GM03348 (cell line): ENCODE measurements around the gene PACSIN2.
A peak's percentile ranks its signal among the peaks of the same experiment; 100 is the strongest.
"Not testable (repeated sequence)": the region's sequence is repeated elsewhere in the genome, so short reads cannot be mapped to it uniquely, and the experiment has no call there.

Source experiments
- DNase-seq: peaks from one replicate; pipeline ENCODE4 v3.0.0; 2012; ENCODE audit warnings: low spot score

The PACSIN2 gene

DNA sequence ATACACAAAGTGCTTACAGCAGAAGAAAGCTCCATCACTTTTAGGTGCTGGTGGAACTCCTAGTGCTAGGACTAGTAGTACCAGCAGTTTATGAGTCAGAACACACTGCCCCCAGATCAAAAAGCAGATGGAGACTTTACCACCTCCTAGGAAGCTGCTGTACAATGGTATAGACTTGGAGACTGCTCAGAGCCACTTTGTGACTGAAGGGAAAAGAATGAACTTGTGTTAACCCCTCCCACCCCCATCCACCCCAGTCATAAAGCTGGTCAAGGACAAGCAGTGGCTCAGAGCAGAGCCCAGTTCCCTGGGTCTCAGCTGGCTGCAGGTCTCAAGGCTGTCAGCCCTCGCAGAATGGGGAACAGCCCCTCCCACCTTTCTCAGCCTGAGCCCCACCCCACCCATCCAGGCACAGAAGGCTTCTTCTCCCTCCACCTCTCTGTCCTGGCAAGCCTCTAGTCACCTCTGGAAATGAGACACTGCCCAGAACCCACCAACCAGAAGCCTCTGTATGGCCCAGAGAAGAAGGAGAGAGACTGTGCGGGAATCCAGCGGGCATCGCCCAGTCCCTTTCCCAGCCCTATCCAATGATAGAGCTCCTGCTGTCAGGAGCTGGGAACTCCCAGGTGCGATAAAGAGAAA lies 23.8 kb downstream of the PACSIN2 start:
- DNase-seq: peak; percentile 59

DNA sequence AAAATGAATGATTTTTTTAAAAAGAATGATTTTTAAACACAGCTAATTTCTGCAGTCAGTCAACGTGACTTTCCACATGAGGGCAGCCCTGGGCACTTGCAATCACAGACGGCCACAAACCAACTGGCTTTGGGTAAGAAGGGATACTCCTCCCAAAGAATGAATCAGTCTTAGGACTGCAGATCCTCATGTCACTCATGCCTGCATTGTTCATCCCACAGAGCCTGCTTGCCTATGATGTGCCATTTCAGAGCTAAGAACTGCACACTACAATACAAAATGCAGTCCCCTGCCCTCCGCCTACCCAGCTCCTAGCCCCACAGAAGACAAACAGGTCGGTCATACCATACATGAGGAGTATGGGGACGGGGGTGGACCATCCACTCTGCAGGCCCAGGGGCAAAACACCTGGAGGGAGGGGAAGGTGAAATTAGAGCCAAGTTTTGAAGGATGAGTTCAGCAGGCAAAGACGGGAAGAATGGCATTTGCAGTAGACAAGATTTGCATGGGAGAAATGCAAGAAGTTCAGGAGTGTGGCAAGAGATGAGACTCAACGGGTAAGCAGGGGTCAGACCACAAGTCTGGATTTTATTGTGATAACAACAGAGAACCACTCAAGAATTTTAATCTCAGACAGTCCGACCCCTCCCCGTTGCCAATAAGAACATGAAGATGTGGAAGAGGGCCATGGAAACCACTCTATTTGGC lies 24.7 kb downstream of the PACSIN2 start:
- DNase-seq: peak; percentile 87

DNA sequence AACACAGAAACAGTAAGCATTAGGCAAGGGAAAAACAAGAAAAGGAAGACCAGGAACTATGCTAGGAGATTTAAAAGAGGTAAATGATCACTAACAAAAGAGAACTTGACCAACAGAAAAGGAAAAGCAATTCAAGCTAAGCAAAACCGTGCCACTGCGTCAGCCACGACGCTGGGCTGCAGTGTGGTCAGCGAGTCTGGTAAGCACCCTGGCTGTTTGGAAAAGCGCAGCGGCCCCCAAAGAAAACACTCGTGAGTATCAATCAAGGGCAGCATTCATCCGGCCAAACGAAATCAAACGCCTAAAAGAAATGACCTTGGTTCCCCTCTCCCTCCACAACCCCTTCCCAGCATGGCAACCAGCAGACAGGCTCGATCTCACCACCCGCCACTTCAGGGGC lies 28.8 kb downstream of the PACSIN2 start:
- DNase-seq: no peak

DNA sequence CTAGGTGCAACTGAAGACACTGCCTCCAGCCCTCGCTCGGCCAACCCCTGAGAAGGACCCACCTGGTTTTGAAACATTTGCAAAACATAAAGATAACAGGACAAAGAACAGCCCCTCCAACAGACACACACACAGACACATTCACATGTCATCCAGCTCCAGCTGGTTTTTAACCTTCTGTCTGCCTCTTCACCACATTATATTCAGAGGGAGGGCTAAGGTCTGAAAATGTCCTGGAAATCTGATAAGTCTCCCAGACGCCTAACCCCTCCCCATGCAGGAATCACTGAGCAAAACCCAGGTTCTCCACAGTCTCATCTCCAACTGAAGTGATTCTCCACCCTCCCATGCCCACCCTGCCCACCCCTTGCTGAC lies 29.4 kb downstream of the PACSIN2 start:
- no peak for DNase-seq

DNA sequence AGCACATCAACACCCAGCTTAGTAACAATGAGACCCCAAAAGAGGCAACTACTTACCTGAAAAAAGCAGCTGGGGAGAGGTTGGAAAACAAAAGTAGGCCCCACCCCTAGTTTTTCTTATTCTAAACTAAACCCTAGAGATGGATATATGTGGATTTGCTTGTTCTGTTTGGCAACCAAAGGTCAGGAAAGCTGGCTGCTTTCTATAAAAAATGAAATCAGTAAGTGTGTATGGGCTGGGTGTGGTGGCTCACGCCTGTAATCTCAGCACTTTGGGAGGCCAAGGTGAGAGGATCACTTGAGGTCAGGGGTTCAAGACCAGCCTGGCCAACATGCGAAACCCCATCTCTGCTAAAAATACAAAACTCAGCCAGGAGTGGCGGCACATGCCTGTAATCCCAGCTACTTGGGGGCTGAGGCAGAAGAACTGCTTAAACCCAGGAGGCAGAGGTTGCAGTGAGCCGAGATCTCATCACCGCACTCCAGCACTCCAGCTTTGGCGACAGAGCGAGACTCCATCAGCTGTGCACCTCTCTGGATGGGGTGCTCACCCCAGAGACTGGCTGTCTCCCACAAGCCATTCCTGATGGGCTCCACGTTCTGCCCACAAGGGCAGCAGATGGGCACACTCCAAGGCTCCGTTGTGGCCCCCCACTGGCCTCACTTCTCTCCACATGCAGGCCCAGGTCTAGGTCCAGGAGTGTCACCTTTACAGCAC lies 30.0 kb downstream of the PACSIN2 start:
- DNase-seq: no peak

DNA sequence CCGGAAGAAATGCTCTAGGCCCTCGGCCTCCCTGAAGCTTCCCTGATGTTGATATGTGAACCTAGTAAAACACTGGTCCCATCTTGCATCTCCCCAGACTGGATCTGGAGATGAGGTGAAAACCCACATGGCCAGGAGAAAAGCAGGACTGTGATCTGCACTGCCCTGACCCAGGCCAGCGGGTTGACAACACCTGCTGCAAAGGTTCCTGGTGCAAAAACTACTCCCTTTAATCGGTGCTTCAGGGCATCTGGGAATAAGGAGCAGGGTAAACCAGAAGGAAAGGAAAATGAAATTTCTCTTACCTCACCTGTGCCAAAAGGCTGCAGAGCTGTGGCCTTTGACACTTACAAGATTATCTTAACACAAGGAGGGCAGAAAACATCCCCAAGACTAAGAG lies 30.6 kb downstream of the PACSIN2 start:
- no peak for DNase-seq

DNA sequence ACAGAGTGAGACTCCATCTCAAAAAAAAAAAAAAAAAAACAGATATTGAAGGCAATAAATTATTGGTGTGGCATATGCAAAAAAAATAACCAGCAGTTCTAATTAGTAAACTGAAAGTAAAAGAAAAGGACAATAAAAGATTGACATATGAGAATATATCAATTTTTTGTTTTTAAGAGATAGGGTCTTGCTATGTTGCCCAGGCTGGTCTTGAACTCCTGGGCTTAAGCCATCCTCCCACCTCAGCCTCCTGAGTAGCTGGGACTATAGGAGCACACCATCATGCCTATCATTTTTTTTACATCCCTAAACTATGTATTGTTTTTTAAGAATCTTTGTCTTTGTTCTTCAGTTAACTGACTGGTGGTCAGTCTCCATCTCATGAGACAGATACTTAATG lies 31.5 kb downstream of the PACSIN2 start:
- DNase-seq: no peak

DNA sequence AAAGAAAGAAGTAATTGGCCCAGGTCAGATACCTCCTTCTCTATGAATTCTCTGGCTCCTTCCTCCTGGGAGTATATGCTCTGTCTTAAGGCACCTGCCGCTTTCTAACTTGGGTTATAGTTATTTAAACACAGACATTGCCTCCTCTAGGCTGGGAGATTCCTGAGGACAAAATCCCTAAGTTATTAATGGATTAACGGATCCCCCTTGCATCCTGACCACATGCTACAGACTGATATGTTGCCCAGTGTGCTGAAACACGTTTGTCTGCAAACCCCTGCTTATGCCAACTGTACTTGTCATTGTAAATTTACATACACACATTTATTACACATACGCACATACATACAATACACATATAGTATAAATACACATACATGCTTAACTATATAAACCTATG lies 35.3 kb downstream of the PACSIN2 start:
- no peak for DNase-seq

DNA sequence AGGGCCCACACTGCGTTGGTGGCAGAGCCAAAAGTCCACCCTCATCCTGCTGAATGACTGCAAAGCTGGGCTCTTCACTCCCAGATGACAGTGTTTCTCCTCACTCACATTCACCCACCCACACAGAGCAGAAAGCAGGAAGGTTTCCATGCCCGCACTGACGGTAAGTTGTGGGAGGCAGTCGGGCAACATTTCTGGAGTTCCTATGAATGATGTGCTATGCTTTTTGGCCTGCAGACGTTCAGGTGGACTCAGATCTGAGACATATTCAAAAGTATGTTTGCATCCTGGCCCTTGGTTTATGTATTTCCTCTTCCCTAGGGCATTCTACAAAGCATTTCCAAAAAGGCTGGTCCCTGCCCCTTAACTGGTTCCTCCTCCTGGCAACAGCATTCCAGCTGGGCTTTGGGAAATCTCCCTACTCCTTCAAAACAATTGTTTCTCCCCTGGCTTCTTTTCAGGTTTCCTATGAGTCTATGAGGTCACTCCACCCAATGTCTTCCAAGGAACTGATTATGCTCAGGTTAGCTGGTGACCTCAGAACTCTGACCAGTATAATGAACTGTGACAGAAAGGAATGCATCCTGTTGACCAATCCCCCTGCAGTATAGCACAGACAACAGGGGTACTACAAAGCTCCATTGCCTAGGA lies 36.4 kb downstream of the PACSIN2 start:
- peak; percentile 56 for DNase-seq

DNA sequence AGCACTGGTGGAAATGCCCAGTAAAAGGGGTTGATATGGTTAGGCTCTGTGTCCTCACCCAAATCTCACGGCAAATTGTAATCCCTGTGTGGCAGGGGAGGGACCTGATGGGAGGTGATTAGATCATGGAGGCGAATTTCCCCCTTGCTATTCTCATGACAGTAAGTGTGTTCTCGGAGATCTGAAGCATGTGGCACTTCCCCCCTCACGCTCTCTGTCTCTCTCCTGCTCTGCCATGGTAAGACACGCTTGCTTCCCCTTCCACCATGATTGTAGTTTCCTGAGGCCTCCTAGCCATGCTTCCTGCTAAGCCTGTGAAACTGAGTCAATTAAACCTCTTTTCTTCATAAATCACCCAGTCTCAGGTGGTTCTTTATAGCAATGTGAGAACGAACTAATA lies 37.4 kb downstream of the PACSIN2 start:
- no peak for DNase-seq

DNA sequence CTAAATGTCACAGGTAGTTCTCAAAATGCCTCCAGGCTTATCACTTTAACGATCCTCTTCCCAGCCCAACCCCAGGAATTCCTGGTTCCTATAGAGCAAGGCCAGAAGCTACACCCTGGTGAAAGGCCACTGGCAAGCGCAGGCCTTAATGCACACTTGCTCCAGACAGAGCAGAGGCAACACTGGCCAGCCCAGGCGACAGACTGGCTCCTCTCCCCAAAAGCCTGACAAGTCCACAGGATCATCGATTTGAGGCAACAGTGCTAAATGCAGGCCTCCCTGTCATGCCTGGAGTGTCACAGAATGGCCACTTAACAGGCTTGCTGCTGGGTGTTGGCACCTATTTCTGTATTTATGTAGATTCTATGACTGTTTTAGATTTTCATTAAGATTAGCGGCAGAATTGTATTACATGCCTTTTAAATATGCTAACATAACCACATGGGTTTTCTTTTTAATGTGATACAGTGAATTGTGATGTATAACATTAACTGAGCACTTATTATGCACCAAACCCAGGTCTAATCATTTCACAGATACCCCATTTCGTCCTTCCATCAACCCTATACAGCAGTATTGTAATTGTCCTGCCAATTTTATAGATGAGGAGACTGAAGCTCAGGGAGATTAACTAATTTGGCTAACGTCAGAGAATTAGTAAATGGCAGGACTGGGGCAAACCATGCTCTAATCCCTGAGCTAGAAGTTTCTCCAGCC lies 38.6 kb downstream of the PACSIN2 start:
- DNase-seq: no peak

DNA sequence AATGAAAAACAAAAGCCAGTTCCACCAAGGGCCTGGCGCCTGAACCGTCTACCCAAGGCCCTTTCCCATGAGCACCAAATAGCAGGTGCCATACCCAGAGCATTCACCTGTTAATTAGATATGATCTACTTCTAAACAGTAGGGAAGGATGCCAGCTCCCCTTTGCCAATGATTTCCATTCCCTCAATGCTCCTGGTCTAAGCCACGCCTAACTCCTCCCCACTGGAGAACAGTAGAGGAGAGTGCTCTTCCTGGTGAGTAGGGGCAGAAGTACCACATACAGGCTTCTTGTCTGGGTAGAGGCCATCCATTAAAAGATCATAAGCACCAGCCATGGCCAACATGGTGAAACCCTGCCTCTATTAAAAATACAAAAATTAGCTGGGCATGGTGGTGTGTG lies 40.7 kb downstream of the PACSIN2 start:
- no peak for DNase-seq

DNA sequence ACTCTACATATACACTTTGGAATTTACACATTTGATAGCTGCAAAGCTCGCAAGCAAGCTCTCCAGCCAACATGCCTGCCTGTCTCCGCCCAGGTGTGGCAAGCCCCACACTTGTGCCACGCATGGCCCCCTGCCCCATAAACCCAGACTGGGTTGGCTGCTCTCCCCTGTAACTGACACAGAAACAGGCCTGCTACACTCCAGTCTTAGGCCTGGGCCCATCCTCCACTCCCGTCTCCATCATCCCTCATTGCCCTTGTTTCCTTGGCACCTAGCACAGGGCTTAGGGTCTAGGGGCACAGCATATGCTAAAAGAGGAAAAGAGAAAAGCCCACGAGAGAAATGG lies 41.4 kb downstream of the PACSIN2 start:
- DNase-seq: no peak

DNA sequence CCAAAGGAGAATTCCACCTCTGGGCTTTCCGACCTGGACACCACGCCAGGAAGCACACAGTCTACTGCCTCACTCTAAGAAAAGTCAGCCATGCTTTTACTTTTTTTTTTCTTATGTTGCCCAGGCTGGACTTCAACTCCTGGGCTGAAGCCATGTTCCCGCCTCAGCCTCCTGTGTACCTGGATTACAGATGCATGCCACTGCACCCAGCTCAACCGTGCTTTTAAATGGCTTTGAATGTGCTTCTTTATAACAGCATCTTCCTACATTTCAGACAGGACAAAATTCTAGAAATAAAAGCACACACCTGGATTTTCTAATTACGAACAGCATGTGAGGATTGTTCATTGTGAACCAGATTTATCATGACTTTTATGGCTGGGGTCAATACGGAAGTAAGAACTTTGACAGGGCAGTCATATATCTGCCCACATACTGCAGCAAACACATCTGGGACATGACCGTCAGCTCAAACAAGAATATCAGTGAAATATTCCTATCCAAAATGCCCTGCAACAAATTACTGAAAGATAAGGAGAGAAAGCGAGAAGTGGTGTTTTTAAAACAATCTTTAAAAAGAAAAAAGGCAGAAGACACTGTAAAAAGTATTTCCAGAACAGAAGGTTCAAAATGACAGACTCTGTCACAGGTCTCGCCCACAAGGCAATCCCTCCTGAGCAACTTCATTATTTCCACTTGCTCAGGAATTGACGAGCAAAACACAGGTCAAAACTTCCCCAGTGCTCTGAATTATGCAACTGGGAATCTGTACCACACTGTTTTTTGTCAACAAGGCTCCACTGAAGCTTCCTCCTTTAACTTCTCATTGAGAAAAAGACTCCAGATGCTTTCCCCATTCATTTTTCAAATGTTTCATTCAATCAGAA lies 42.1 kb downstream of the PACSIN2 start:
- no peak for DNase-seq

DNA sequence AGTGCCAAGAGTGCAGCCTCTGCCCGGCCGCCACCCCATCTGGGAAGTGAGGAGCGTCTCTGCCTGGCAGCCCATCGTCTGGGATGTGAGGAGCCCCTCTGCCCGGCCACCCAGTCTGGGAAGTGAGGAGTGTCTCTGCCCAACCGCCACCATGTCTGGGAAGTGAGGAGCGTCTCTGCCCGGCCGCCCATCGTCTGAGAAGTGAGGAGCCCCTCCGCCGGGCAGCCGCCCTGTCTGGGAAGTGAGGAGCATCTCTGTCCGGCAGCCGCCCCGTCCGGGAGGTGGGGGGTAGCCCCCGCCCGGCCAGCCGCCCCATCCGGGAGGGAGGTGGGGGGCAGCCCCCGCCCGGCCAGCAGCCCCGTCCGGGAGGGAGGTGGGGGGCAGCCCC lies 43.5 kb downstream of the PACSIN2 start:
- not testable (repeated sequence) for DNase-seq

DNA sequence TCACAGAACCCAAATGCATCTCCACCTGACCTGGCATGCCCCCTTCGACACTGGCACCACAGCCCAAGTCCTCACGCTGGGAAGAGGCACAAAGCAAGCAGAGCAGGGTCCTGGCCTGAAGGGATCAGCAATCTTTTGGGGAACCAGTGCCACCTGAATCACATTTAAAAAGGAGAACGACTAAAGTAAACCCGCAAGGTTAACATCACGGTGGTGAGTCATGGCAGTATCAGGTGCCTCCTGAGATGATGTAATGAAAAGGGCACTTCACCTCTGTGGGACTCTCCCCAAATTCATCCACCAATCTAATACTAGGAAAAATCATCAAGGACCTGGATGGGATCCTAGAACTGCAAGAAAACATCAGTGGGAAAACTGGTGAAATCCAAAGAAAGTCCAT lies 44.9 kb downstream of the PACSIN2 start:
- no peak for DNase-seq

DNA sequence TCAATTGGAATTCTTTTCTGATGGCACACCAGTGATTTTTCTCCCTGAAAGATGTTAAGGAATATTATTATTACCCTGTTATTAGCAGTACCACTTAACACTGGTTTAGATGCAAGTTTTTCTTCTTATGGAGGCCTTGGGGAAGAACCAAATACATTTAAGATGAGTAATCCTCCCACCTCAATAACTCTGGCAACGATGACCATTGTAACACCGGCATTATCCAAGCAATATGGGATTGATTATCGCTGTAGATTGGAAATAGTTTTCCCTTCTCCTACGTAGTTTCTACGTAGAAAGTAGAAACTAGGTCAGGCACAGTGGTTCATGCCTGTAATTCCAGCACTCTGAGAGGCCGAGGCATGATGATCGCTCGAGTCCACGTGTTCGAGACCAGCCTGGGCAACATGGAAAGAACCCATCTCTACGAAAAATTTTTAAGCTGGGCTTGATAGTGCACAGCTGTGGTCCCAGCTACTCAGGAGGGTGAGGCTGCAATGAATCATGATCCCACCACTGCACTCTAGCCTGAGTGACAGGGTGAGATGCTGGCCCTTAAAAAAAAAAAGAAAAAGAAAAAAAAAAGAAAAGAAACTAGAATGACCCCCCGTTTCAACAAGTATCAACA lies 45.5 kb downstream of the PACSIN2 start:
- DNase-seq: peak; percentile 83

DNA sequence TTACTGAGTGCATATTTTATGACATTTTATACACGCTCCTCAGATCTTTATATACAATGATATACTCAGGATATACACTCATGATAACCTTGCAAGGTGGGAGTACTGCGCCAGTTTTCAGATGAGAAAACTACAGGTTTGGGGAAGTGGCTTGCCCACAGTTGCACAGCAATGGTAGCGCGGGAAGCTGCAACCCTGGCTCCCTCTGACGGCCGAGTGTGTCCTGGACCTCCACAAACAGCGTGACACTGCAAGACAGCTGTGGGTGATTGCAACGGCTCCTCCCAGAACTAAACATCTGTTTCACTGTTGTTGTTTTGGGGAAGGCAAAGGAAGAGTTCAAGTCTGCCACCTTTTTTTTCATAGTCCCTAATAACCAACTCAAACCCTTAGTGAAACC lies 47.0 kb downstream of the PACSIN2 start:
- DNase-seq: peak; percentile 63

DNA sequence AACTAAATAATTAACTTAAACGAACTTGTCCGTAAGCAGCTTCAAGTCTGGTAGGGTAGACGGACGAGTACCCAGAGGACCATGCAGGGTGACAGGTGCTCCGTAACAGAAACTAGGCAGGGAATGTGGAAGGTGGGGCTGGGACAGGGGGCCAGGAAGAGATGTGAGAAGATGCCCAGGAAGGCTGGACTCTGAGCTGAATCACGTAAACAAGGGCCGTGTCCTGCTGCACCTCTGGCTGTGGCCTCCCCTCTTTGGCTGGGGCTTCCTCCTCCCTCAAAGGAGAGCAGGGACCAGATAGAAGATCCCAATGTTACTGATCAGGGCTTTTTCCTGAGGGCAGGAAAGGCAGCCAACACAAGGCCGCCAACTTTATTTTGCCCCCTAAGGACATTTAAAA lies 47.9 kb downstream of the PACSIN2 start:
- no peak for DNase-seq

DNA sequence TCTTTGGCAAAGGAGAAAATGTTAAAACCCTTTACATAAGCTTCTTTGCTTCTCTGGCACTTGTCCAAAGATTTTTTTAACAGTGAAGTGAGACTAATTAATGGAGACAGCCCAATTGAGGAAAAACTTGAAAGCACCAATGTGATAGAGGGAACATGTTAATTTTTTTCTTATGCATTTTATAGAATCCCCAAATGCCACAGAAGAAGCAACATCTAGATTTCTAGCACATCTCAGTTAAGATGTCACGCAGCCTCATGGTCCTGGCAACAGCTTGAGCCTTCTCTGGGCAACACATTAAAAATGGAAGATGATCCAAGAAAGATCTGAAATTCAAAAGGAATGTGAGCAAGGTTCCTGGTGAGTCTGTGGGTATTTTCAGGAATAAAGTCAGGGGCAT lies 48.5 kb downstream of the PACSIN2 start:
- peak; percentile 31 for DNase-seq
